Activated naive CD8-positive, alpha-beta T cell treated with anti-CD3 and anti-CD28 coated beads, Interleukin-2, amount 50 U/mL, for 16 hours (primary cell): ENCODE measurements around the gene BTN1A1.
"Not testable (repeated sequence)": the region's sequence is repeated elsewhere in the genome, so short reads cannot be mapped to it uniquely, and the experiment has no call there.

Source experiments
- DNase-seq: peaks from one replicate; pipeline ENCODE4 v3.0.0-alpha.2; 2020; ENCODE audit warnings: low read depth, low spot score

The BTN1A1 gene

GRCh38 chr6:26511033-26511432 is 10.9 kb downstream of the BTN1A1 start:
- not testable (repeated sequence) for DNase-seq

- no peak for DNase-seq
Observed at GRCh38 chr6:26514984-26515383, 14.9 kb downstream of the BTN1A1 start.

DNA sequence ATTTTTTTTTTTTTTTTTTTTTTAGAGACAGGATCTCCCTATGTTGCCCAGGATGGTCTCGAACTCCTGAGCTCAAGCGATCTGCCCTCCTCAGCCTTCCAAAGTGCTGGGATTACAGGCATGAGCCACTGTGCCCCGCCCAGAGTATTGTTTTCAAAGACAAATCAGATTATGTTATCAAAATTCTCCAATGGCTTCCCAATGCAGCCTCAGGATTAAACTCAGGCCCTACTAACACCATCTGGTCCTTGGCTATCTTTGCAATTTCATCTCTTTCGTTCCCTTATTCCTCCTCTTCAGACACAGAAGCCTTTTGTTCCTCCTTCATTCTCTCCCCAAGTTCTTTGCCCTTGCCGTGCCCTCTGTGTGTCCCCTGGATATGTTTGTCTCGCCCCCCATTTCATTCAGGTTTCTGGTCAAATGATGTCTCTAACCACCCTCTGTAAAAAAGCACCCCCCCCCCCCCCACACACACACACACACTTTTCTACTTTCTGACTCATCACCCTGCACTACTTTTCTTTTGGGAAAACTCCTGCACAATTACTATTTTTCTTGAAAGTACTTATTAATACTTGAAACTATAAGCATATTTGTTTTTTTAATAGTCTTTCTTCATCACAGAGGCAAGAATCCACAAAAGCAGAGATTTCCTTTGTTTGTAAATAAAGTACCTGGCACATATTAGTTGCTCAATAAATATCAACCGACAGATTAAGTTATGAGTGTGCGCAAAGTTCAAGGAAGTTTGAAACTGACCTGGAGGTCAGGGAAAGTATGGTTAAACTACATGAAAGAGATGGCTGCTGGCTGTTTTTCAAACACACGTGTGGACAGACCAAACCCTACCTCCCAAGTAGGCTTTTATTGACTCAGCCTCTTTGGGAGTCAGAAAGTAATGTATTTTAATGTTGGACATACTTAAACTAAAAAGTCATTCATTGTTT is 16.7 kb downstream of the BTN1A1 start:
- no peak for DNase-seq

DNA sequence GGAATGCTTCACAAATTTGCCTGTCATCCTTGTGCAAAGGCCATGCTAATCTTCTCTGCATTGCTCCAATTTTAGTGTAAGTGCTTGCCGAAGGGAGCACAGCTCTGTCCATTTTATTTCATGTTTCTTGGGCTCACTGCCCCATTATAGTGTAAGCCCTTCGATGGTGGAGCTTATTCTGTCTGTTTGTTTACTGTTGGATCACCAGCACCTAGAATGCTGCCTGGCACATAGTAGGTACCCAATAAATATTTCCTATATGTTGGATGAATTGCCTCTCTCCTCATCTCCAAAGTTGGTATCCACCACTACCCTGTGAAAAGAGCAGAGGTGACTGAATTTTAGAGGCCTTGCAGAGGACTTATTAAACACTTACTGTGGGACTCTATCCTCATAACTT is 19.3 kb downstream of the BTN1A1 start:
- no peak for DNase-seq

DNA sequence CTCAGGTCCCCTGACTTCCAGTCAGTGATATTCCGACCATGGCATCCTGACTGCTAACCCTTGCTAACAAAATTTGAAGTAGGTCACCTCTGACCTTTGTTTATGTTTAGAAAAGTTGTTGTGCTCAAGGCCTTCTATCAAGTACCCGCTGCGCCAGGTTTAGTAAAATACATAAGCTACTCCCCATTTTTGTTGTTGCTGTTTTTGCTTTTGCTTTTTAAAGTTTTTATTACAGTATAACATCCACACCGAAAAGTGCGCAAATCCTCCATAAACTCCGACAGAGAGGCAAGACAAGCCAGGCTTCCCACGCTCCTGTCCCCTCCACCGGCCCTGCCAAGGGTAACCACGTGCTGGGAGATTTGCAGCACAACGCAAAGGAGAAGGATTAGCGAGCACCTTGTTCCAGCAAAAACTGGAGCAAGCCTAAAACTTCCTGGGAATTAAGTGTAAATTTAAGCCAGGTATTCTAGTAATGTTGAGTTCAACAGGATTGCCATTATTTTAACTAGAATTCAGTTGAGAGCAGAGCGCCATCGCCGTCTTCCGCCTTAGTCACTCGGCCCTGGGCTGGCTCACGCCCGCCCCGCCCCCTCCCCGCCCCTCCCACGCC is 20.2 kb downstream of the BTN1A1 start:
- DNase-seq = no peak

- DNase-seq = peak; percentile 49
Observed at GRCh38 chr6:26520850-26521599, 20.9 kb downstream of the BTN1A1 start.

DNA sequence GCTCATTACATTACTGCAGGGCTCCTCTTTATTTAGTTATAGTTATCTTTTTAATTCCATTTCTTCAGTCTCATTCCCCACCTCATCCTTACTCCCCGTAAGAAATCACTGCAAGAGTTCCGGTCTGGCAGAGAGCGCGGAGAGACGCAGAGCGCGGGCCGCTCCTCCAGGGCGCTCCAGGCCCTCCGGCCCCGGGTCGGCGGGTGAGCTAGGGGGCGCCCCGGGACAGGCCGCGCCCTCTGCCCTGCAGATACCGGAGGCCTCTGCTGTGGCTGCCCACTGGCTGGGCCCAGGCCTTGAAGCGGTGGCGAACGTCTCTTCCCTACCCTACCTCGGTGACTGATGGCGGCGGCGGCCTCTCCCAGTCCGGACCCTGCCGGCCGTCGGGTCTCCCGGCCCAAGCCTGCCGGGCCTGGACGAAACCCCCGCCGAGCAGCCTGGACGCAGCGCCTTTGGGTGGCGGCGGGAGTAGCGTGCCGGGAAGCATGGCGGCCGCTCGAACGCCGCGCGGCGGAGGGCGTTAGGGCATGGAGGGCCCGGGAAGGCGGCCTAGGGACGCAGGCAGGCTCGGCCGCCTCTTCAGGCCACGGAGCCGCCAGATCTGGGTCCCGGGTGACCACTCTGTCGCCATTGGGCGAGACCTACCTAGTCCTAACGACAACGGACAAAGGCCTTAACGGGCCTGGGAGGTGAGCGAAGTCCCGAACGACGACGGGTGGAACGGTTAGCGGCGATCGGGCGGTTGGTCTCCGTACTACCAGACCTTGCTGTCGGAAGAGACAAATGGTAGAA is 21.7 kb downstream of the BTN1A1 start:
- no peak for DNase-seq

GRCh38 chr6:26522486-26523228 is 22.6 kb downstream of the BTN1A1 start:
- DNase-seq = not testable (repeated sequence)

DNA sequence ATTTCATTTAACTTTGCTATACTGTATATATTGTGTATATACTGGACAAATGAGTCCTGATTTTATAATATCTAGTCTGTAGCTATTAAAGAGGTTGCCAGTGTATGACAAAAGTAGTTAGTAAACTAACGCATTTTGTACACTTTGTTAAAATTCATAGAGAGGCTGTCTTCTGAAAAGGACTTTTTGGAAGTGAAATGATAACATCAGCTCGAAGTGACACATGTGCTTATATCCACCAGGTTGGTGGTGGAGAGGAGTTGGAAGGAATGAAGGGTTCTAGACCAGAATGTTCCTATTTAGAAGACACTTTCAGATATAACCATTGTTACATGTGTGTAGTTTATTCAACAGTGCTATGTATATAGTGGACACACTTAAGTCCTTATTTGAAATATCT is 24.2 kb downstream of the BTN1A1 start:
- not testable (repeated sequence) for DNase-seq

DNA sequence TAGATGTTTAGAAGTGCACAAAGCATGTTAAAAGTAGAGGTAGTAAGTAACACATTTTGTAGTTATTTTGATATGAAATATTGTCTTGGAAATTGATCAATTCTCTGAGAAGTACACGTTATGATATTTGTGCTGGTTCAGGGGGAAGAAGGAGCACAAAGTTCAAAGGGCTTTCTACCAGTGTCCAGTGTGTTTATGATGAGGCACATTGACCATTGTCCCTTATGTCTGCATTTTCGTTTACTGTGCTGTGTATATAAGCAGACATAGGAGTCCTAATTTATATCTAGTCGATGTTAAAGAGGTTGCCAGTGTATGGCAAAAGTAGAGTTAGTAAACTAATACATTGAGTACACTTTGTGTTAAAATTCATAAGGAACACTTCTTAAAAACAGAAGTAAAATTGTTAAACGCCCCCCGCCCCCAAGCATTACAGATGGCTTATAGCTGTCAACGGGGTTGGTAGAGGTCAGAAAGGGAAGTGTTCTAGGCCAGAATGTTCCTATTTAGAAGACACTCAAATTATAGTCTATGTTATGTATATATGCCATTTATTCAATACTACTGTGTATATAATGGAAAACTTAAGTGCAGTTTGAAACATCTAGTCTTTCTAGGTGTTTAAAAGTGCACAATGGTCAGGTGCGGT is 24.7 kb downstream of the BTN1A1 start:
- DNase-seq = no peak

- DNase-seq = no peak
Observed at GRCh38 chr6:26525838-26526237, 25.7 kb downstream of the BTN1A1 start.

GRCh38 chr6:26526928-26527327 is 26.8 kb downstream of the BTN1A1 start:
- DNase-seq = no peak

DNA sequence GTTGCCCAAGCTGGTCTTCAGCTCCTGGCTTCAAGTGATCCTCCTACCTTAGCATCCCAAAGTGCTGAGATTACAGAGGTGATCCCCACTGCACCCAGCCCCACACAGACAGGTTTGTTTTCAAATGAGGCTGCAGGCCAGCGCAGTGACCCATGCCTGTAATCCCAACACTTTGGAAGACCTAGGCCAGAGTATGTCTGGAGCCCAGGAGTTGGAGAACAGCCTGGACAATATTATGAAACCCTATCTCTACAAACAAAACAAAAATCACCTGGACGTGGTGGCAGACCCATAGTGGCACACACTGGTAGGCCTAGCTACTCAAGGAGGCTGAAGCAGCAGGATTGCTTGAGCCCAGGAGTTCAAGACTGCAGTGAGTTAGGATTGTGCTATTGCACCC is 30.1 kb downstream of the BTN1A1 start:
- no peak for DNase-seq

DNA sequence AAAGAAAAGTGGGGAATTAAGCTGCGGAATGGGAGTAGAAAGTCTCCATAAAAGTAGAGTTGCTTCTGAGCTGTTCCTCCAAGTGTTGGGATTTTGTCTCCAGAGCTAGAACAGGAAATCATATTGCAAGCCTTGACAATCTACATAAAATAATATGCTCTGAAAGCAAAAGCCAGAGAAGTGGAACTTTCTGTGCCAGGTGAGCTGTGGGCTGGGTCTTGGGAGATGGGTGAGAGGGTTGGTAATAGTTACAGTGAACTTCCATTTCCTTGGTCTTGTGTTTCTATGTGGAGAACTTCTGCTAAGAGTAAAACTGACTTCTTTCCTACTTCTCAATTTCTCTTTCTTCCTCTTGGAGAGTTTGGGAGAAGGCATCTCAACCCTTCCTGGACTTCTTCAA is 31.8 kb downstream of the BTN1A1 start:
- no peak for DNase-seq

GRCh38 chr6:26532699-26533531 is 32.8 kb downstream of the BTN1A1 start:
- DNase-seq = peak; percentile 80

DNA sequence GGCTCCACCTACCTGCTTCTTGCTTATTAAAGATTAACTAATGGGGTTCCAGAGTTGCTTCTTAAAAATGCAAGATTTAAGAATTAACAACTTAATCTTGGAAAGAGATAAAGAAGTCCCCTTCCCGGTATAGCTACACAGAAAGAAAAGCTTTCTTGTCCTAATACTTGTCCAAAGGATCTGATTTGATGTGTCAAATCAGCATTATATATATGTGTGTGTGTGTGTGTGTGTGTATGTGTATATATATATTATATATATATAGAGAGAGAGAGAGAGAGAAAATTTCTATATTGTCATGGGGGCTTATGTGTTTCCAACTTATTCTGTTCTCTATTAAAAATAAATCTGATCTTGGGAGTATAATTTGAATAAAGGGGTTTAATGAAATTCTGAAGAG is 33.4 kb downstream of the BTN1A1 start:
- DNase-seq = no peak

GRCh38 chr6:26534681-26535465 is 34.8 kb downstream of the BTN1A1 start:
- no peak for DNase-seq

GRCh38 chr6:26536571-26537159 is 36.6 kb downstream of the BTN1A1 start:
- no peak for DNase-seq
